Lower leg skin (tissue), 4 donors: ENCODE data around the gene PAK5. TPM values are rescaled to one million over a fixed set of nuclear protein-coding genes. Genes with fewer than 3 reads are reported as not detected.

Experiments used
- DNase-seq, 2 donors: peaks; one replicate each; pipeline ENCODE4 v3.0.0-alpha.2; 2019; ENCODE audit warnings: low spot score in 2 of 2
- H3K4me3 ChIP-seq: fragments of 200-600 bp; sonication (generic); 2 replicates; pipeline ENCODE4 v1.5.1; 2017; ENCODE audit warnings: mild to moderate bottlenecking, low read depth; ENCODE audit not compliant: poor library complexity, severe bottlenecking
- CTCF ChIP-seq, 3 donors: fragments of 450-650 bp; IDR thresholded peaks; one replicate each; pipeline ENCODE4 v1.5.1; 2016; ENCODE audit warnings: antibody characterized with exemption in 3 of 3, mild to moderate bottlenecking in 3 of 3, moderate library complexity in 2 of 3
- POLR2A ChIP-seq, 2 donors: fragments of 450-650 bp; IDR thresholded peaks; one replicate each; pipeline ENCODE4 v1.6.1; 2016 to 2017; ENCODE audit warnings: antibody characterized with exemption in 2 of 2, mild to moderate bottlenecking in 1 of 2, moderate library complexity in 1 of 2
- WGBS, 2 donors: methylation state at CpG; one replicate each; pipeline ENCODE4 v1.1.5; 2018; 5-methylcytosine and 5-hydroxymethylcytosine counted together
- intact Hi-C: fragments of 100-400 bp; cut with DNase I; formaldehyde crosslinking; loops from one replicate; pipeline ENCODE4 v1.15.0; 2023; ENCODE audit warnings: low total_unique reads
- total RNA-seq, 4 donors: library from RNA; depleted of rRNA; stranded (reverse); fragments of >200 nt; gene quantifications; one replicate each; pipeline ENCODE4 v1.1.0, GENCODE V29; 2016

Gene PAK5
- total RNA-seq, 4 donors from 2014 or later: 0.08 to 0.46 (median 0.18) TPM

DNA sequence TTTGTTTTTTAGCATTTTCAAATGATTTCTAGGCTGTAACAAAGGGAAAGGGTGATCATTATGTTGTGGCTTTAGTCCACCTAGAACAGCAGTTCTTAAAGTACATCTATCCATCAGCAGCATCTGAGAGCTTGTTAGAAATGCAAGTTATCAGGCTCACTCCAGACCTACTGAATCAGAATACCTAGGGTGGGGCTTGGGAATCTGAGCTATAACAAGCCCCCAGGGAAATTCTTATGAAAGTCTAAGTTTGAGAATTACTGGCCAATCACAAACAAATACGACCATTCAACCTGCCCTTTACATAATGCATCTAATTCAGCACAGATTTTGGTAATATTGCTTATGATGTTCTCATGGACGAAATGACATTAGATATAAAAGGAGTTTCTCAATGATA is 201.0 kb downstream of the PAK5 start:
- no peak for DNase-seq
- intact Hi-C loops: no loop called here
- TF ChIP-seq POLR2A (IDR thresholded peaks at IDR 0.05): no peak
- TF ChIP-seq CTCF (IDR thresholded peaks at IDR 0.05): no peak
- no peak overlapping the region for H3K4me3 ChIP-seq
- WGBS, 2 donors: 66 to 71% methylated on average over 2 of the region's 2 CpGs

- no peak overlapping the region for H3K4me3 ChIP-seq
- 66 to 70% methylated on average over 1 of the region's 1 CpG for WGBS, 2 donors
- intact Hi-C loops: no loop called here
- TF ChIP-seq CTCF (IDR thresholded peaks at IDR 0.05): no peak
- no peak for TF ChIP-seq POLR2A (IDR thresholded peaks at IDR 0.05)
- no peak for DNase-seq
These were observed 203.1 kb downstream of the PAK5 start for GRCh38 chr20:9635750-9636149.

- H3K4me3 ChIP-seq: no peak overlapping the region
- intact Hi-C loops: no loop called here
- TF ChIP-seq POLR2A (IDR thresholded peaks at IDR 0.05) (no peak), CTCF (IDR thresholded peaks at IDR 0.05) (no peak)
- no peak for DNase-seq
These were observed 204.5 kb downstream of the PAK5 start for GRCh38 chr20:9634327-9634726.

- intact Hi-C loops: no loop called here
- no peak overlapping the region for H3K4me3 ChIP-seq
- 36 to 55% methylated on average over 1 of the region's 1 CpG for WGBS, 2 donors
- no peak for TF ChIP-seq CTCF (IDR thresholded peaks at IDR 0.05)
- no peak for TF ChIP-seq POLR2A (IDR thresholded peaks at IDR 0.05)
- DNase-seq: no peak
These were observed 205.9 kb downstream of the PAK5 start for GRCh38 chr20:9632991-9633390.

DNA sequence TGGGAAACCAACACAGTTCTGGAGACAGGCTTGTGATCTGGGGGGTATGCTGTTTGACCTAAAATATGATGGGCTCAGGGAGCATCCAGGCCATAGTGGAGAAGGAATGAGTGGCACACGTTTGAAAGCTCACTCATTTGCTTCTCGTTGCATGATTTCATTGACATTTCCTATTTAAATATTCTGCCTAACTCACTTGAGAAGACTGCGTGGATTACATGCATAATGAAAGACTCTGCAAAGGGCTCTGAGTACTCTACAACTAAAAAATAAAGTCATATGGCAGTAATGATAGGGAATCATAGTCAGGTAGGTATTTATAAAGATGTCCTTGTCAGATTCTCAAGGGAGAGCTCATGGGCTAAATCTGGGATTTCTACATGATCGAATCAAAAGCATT is 206.6 kb downstream of the PAK5 start:
- no peak overlapping the region for H3K4me3 ChIP-seq
- intact Hi-C loops: no loop called here
- no peak for TF ChIP-seq CTCF (IDR thresholded peaks at IDR 0.05)
- no peak for TF ChIP-seq POLR2A (IDR thresholded peaks at IDR 0.05)
- DNase-seq: no peak
- WGBS, 2 donors: 69 to 74% methylated on average over 4 of the region's 4 CpGs

GRCh38 chr20:9630554-9630953 is 208.3 kb downstream of the PAK5 start:
- DNase-seq: no peak
- TF ChIP-seq CTCF (IDR thresholded peaks at IDR 0.05) (no peak), POLR2A (IDR thresholded peaks at IDR 0.05) (no peak)
- 61 to 76% methylated on average over 2 of the region's 2 CpGs for WGBS, 2 donors
- intact Hi-C loops: no loop called here
- no peak overlapping the region for H3K4me3 ChIP-seq
